HepG2 (cell line): ENCODE data around the gene MPC1. TPM values are rescaled to one million over a fixed set of nuclear protein-coding genes. Genes with fewer than 3 reads are reported as not detected.
A peak's percentile ranks its signal among the peaks of the same experiment; 100 is the strongest.

Experiments
- ATF3 ChIP-seq: sonication (generic); formaldehyde crosslinking; IDR thresholded peaks from 2 replicates; pipeline ENCODE4 v1.4.0; 2020; ENCODE audit warnings: missing genetic modification reagents
- BATF2 ChIP-seq: sonication (generic); formaldehyde crosslinking; IDR thresholded peaks from 2 replicates; pipeline ENCODE4 v1.8.0; 2022; ENCODE audit warnings: mild to moderate bottlenecking, missing genetic modification reagents, moderate library complexity
- CEBPB ChIP-seq: IDR thresholded peaks from 2 replicates; pipeline ENCODE4 v1.6.1; 2011; ENCODE audit warnings: low read depth, low read length, improper control_type of control experiment, borderline replicate concordance
- HHEX ChIP-seq: IDR thresholded peaks from 2 replicates; pipeline ENCODE4 v1.6.1; 2016; ENCODE audit warnings: control low read depth
- MNT ChIP-seq: fragments of 450-650 bp; IDR thresholded peaks from 2 replicates; pipeline ENCODE4 v1.6.1; 2016
- MTA3 ChIP-seq: sonication (generic); formaldehyde crosslinking; IDR thresholded peaks from 2 replicates; pipeline ENCODE4 v1.4.0; 2020; ENCODE audit warnings: missing genetic modification reagents
- MXD1 ChIP-seq: sonication (generic); formaldehyde crosslinking; IDR thresholded peaks from 2 replicates; pipeline ENCODE4 v1.4.0; 2020; ENCODE audit warnings: mild to moderate bottlenecking, missing genetic modification reagents
- NFRKB ChIP-seq: fragments of 450-650 bp; IDR thresholded peaks from 2 replicates; pipeline ENCODE4 v1.6.1; 2017
- NR2F6 ChIP-seq, 2 experiments: IDR thresholded peaks; 2 replicates each; pipeline ENCODE4 v1.6.1; 2016; ENCODE audit warnings: antibody characterized with exemption in 1 of 2, mild to moderate bottlenecking in 1 of 2
- PREB ChIP-seq: sonication (generic); formaldehyde crosslinking; IDR thresholded peaks from 2 replicates; pipeline ENCODE4 v1.4.0; 2020; ENCODE audit warnings: missing genetic modification reagents
- SAFB2 ChIP-seq: sonication (generic); formaldehyde crosslinking; IDR thresholded peaks from 2 replicates; pipeline ENCODE4 v1.5.1; 2020; ENCODE audit warnings: missing genetic modification reagents, low read depth, mild to moderate bottlenecking, borderline replicate concordance
- THAP9 ChIP-seq: sonication (generic); formaldehyde crosslinking; IDR thresholded peaks from 2 replicates; pipeline ENCODE4; 2020; ENCODE audit warnings: missing genetic modification reagents, mild to moderate bottlenecking, borderline replicate concordance
- ZHX1 ChIP-seq: sonication (generic); formaldehyde crosslinking; IDR thresholded peaks from 2 replicates; pipeline ENCODE4 v1.8.1; 2022; ENCODE audit warnings: low read depth, mild to moderate bottlenecking, missing genetic modification reagents
- ZNF337 ChIP-seq: sonication (generic); formaldehyde crosslinking; IDR thresholded peaks from 2 replicates; pipeline ENCODE4 v1.5.1; 2020; ENCODE audit warnings: missing genetic modification reagents, low read depth, mild to moderate bottlenecking, borderline replicate concordance
- ZNF33A ChIP-seq: sonication (generic); formaldehyde crosslinking; IDR thresholded peaks from 2 replicates; pipeline ENCODE4 v1.5.1; 2020; ENCODE audit warnings: missing genetic modification reagents, mild to moderate bottlenecking, moderate library complexity, borderline replicate concordance
- ZNF556 ChIP-seq: sonication (generic); formaldehyde crosslinking; IDR thresholded peaks from 2 replicates; pipeline ENCODE4 v1.4.0; 2020; ENCODE audit warnings: mild to moderate bottlenecking, missing genetic modification reagents, borderline replicate concordance
- ZNF777 ChIP-seq: sonication (generic); formaldehyde crosslinking; IDR thresholded peaks from 2 replicates; pipeline ENCODE4 v1.4.0; 2020; ENCODE audit warnings: missing genetic modification reagents
- ZNF800 ChIP-seq: sonication (generic); formaldehyde crosslinking; IDR thresholded peaks from 2 replicates; pipeline ENCODE4 v1.4.0; 2020; ENCODE audit warnings: missing genetic modification reagents
- polyA plus RNA-seq, 8 experiments: library from polyadenylated mRNA; depleted of rRNA in 3 of 8; stranded (reverse) in 7 of 8; unstranded in 1 of 8; fragments of >200 nt; fragmentation: Illumina TruSeq in 4 of 8; extraction: Trizol in 4 of 8; gene quantifications; 2 replicates each; pipeline versions ENCODE4 v1.2.1 to v1.2.3, GENCODE V29; 2011 to 2016; ENCODE audit warnings: low read depth in 4 of 8, missing spikeins in 1 of 8, mixed read lengths in 1 of 8; ENCODE audit not compliant: insufficient read depth in 1 of 8
- total RNA-seq, 5 experiments: library from RNA; depleted of rRNA; stranded (reverse); fragments of >200 nt; fragmentation: Illumina TruSeq; extraction: Trizol; gene quantifications; 2 replicates each; pipeline ENCODE4 v1.2.3, GENCODE V29; 2016; ENCODE audit warnings: low read depth in 1 of 5

The MPC1 gene
- total and polyA plus RNA-seq, 2 of the 13 experiments (the other 11 are each of a cell fraction or from before 2014, with no cell fraction given): 189 to 214 TPM

GRCh38 chr6:166361077-166361429 lies 21.7 kb downstream of the MPC1 start (continued):
- TF ChIP-seq MNT (peak; percentile 89), ZNF33A (CRISPR knock-in tag) (no peak), ZNF337 (peak; percentile 87; the same call in 1 of the 2 replicates), ZNF777 (CRISPR knock-in tag) (0 out of 2 replicates have a peak, but pooled peaks have one; percentile 43), SAFB2 (CRISPR knock-in tag) (peak; percentile 82; the same call in 1 of the 2 replicates), PREB (no peak), HHEX (CRISPR knock-in tag) (peak; percentile 62; the same call in 1 of the 2 replicates), THAP9 (CRISPR knock-in tag) (peak; percentile 55), ZNF800 (peak; percentile 95), ATF3 (CRISPR knock-in tag) (no peak), MXD1 (CRISPR knock-in tag) (peak; percentile 67; the same call in 1 of the 2 replicates), NFRKB (no peak), ZHX1 (CRISPR knock-in tag) (peak; percentile 52), ZNF556 (no peak; the same call in 1 of the 2 replicates), CEBPB (peak; percentile 99), MTA3 (CRISPR knock-in tag) (no peak), BATF2 (no peak; the same call in 1 of the 2 replicates), NR2F6 (IDR thresholded peaks at IDR 0.05) (peak; percentile 99), NR2F6 (CRISPR knock-in tag; IDR thresholded peaks at IDR 0.05) (peak; percentile 99)
